Activated CD4-positive, alpha-beta T cell treated with anti-CD3 and anti-CD28 coated beads, Interleukin-2, amount 10 ng/mL, durations not matched to agents 24 days and 14 days (primary cell): ENCODE measurements around the gene KCNJ5. TPM values are rescaled to one million over a fixed set of nuclear protein-coding genes. Genes with fewer than 3 reads are reported as not detected.

Experiments used
- DNase-seq: peaks from one replicate; pipeline ENCODE4 v3.0.0; 2022
- H3K27ac Mint-ChIP-seq: one replicate; pipeline ENCODE4 v1.8.0; 2022; ENCODE audit warnings: mild to moderate bottlenecking, mixed read lengths
- H3K27me3 Mint-ChIP-seq: one replicate; pipeline ENCODE4 v1.8.0; 2022; ENCODE audit warnings: mixed read lengths
- H3K36me3 Mint-ChIP-seq: one replicate; pipeline ENCODE4 v1.8.0; 2022; ENCODE audit warnings: low read depth, mild to moderate bottlenecking, mixed read lengths
- H3K4me1 Mint-ChIP-seq: one replicate; pipeline ENCODE4 v1.8.0; 2021; ENCODE audit warnings: mixed read lengths
- H3K4me3 Mint-ChIP-seq: one replicate; pipeline ENCODE4 v1.8.0; 2022; ENCODE audit warnings: mild to moderate bottlenecking, moderate library complexity, mixed read lengths
- H3K9me3 Mint-ChIP-seq: one replicate; pipeline ENCODE4 v1.8.0; 2021; ENCODE audit warnings: mixed read lengths
- intact Hi-C: fragments of 100-400 bp; cut with micrococcal nuclease; formaldehyde crosslinking; loops from one replicate; pipeline ENCODE4 v1.15.1; 2023
- total RNA-seq: library from RNA; stranded (reverse); gene quantifications from 2 replicates; pipeline ENCODE4 v1.2.3, GENCODE V29; 2022

KCNJ5 gene
- total RNA-seq, 1 donor from 2014 or later: not detected

DNA sequence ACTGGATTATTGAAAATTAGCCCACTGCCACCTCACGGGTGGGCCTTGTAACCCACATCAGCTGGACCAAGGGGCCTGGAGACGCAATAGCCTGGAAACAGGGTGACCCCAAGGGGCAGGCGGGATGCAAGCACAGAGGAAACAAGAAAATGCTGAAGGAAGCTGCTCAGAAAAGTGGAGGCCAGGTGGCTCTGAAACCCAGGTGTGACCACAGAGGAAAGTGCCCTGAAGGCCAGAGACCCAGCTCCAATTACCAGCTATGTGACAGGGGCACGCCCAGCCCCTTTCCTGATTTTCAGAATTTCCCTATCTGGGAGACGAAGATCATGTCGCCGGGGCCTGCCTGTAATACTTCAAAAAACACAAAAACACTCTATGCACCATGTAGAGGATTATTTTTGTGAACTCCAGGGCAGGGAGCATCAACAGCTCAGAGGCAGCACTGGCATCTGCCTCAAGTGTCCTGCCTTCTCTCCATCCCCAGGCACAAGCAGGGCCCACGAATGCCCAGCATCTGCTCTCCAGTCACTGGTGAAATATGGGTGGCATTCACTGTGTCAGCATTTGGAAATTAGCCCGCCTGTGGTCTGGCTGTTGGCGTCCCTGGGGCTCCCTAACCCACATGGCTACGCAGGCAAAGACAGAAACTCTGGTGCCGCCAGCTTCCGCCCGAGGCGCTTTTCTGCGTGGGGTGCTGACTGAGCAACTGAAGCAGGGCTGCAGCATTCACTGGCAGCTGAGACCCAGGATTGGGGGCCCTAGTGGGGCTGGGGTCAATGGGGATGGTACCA lies 30.4 kb upstream of the KCNJ5 start:
- Mint-ChIP-seq H3K4me3 (no peak overlapping the region), H3K27me3 (peaks cover 6% of the 10 kb centered on the region), H3K9me3 (no peaks in the 10 kb centered on the region), H3K36me3 (no peaks in the 10 kb centered on the region), H3K4me1 (peaks cover 3% of the 10 kb centered on the region), H3K27ac (no peak overlapping the region)
- no peak for DNase-seq
- intact Hi-C loops: loop anchor here (1.0 kb wide), 1 partner anchor 829 kb away; no protein-coding TSS in a partner anchor

DNA sequence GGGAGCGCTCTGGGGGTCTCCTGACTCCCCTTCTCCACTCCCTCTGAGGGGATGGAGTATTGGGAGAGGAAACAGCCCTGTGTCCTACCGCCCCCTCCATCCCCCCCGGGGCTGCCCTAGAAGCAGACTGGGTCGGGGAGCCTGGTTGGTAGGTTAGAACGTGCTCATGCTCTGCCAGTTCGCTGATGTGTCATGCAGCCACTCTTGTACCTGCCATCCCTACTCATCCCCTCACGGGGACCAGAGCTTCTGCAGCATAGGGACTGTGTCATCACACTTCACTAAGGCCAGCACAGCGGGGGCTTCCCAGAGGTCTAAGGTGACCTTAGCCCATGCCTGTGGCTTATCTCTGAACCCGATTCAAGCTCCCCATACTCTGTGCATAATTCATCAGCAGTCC lies 28.8 kb upstream of the KCNJ5 start:
- no peak overlapping the region for H3K27ac Mint-ChIP-seq
- intact Hi-C loops: no loop called here
- no peaks in the 10 kb centered on the region for H3K9me3 Mint-ChIP-seq
- peaks cover 7% of the 10 kb centered on the region for H3K27me3 Mint-ChIP-seq
- no peak for DNase-seq
- peaks cover 3% of the 10 kb centered on the region for H3K4me1 Mint-ChIP-seq
- H3K4me3 Mint-ChIP-seq: no peak overlapping the region
- no peaks in the 10 kb centered on the region for H3K36me3 Mint-ChIP-seq

DNA sequence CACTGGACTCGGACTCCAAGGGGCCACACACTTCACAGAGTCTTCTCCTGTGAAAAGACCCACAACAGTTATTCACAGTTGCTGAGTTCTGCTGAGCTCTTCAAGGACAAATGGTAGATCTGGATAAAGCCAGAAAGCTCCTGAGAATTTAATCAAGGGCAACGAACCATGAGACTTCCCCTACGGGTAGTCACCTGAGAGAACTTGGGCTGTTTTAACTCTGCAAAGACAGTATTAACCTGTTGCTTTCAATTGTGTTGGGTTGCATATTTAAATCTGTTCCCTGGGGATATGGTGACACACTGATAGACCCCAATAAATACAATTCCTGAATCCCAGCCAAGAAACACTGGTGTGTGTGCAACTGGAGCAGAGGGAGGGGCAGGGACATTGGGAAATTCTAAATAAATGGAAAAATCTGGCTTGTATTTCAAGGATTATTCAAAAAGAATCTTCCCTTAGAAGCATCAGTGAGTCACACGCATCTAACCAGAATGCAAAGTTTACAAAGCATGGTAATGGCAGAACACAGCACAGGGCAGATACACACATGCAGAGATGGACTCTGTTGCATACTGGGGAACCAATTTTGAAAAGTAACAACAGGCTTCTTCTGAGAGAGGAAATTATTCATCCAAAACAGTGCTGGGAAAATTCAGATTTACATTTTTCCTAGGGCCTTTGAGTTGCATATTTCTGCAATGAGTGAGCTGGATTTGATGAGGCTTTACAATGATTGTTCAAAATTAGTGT lies 28.1 kb upstream of the KCNJ5 start:
- Mint-ChIP-seq H3K27ac (no peak overlapping the region), H3K4me1 (peaks cover 3% of the 10 kb centered on the region), H3K36me3 (no peaks in the 10 kb centered on the region), H3K4me3 (no peak overlapping the region), H3K9me3 (no peaks in the 10 kb centered on the region), H3K27me3 (peaks cover 7% of the 10 kb centered on the region)
- intact Hi-C loops: no loop called here
- DNase-seq: no peak

DNA sequence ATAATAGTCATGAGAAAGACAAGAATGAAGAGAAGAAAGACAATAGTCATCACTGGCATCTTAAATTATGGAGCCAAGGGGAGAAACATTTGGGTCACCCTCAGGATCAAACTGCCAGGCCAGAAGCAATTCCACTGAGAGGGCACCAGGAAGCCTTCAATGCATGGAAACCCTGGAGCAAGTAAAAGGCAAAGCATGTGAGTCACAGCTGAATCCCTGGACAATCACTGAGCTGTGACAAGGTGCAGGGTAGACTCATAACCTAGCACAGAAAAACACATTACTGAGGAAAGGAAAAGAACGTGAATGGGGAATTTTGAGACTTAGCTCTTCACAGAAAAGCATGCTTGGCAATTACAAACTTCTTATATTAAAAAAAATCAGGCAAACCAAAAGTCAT lies 25.7 kb upstream of the KCNJ5 start:
- Mint-ChIP-seq H3K9me3 (no peaks in the 10 kb centered on the region), H3K36me3 (no peaks in the 10 kb centered on the region), H3K27me3 (peaks cover 3% of the 10 kb centered on the region), H3K27ac (no peak overlapping the region), H3K4me1 (no peaks in the 10 kb centered on the region), H3K4me3 (no peak overlapping the region)
- intact Hi-C loops: loop anchor here (5.0 kb wide), 1 partner anchor 578 kb away; no protein-coding TSS in a partner anchor
- DNase-seq: no peak

DNA sequence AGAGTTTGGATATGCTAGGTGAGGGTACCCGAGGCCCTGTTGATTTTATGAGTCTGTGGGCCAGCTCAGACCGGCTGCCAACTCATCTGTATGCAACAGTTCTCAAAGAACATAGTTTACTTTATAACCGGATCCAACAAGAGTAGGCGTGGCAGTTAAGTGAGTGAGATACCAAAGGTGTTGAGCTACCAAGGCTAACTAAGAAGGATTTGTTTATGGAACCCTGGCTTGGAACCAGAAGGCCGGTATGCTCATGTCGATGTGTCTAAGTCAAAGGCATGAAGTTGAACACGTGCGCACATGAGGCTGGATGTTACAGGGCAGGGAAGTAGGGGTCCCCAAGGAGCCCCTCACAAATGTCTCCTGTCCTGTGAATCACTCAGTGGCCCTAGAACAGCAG lies 23.9 kb upstream of the KCNJ5 start, which contains the start of gene KCNJ1:
Gene KCNJ1, minus strand, starts transcription at position 20 of the 400 bp plus-strand sequence. CDS start 27,053 bp downstream, outside the sequence.
- H3K27ac Mint-ChIP-seq: no peak within 1 kb of the TSS
- no peaks in the 10 kb centered on the region for H3K4me1 Mint-ChIP-seq
- no peaks in the 10 kb centered on the region for H3K9me3 Mint-ChIP-seq
- H3K36me3 Mint-ChIP-seq: no peaks in the 10 kb centered on the region
- H3K4me3 Mint-ChIP-seq: no peak within 1 kb of the TSS
- intact Hi-C loops: loop anchor here (5.0 kb wide), 1 partner anchor 580 kb away; no protein-coding TSS in a partner anchor
- peak; percentile 76 for DNase-seq
- H3K27me3 Mint-ChIP-seq: peaks cover 5% of the 10 kb centered on the region

DNA sequence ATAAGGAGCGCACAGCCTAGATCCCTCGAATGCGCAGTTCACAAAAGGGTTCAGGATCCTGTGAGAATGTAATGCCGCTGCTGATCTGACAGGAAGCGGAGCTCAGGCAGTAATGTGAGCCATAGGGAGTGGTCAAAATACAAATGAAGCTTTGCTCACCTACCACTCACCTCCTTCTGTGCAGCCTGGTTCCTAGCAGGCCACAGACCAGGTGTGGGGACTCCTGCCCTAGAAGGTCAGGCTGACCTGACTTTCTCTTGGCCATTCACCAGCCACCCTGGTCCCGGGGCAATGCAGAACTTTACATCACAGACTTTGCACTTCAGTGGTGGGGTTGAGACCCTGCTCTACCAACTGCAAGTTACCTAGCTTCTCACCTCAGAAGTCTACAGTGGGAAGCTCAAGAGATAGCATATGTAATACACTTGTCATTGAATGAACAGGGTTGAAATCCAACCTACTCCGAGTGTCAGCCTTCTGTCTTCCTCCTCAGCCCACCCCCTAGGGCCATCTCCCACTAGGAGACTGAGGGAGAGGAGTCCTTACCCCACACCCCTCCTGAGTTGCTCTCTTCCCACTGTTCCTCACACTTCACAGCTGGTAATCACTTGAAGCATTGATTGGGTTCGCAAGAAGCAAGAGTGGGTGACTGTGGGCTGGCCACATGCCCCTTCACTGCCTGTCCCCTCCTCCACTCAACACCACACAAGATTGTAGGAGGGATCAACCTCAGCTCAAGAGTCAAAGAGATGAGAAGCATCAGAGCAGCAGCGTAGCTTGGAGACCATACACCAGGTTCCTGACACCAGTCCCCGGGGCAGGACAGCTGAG lies 22.1 kb upstream of the KCNJ5 start:
- H3K27me3 Mint-ChIP-seq: peaks cover 11% of the 10 kb centered on the region

DNA sequence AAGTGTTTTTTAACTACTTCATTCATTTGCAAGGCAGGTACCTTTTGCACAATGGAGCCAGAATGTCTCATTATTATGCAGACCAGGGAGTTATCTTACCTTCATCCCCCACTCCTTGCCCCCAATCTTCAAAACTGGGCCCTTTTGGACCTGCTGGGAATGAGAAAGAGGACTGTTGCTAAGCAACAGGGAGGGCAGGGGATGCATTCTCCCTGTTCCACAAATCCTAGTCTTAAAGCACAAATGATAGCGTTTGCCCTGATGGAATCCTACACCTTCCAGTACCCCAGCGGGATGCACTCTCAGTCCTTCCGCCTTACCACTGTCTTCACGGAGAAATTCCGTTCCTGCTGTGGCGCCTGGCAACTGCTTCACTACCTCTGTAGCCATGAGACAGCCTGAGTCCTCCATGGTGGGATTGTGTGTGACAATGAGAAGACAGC lies 20.0 kb upstream of the KCNJ5 start:
- no peak overlapping the region for H3K4me3 Mint-ChIP-seq
- intact Hi-C loops: no loop called here
- peaks cover 21% of the 10 kb centered on the region for H3K27me3 Mint-ChIP-seq
- no peaks in the 10 kb centered on the region for H3K9me3 Mint-ChIP-seq
- H3K27ac Mint-ChIP-seq: no peak overlapping the region
- no peaks in the 10 kb centered on the region for H3K4me1 Mint-ChIP-seq
- no peaks in the 10 kb centered on the region for H3K36me3 Mint-ChIP-seq
- no peak for DNase-seq

More for the DNA sequence above, 22.1 kb upstream of the KCNJ5 start:
- Mint-ChIP-seq H3K36me3 (no peaks in the 10 kb centered on the region), H3K4me1 (no peaks in the 10 kb centered on the region), H3K27ac (no peak overlapping the region), H3K9me3 (no peaks in the 10 kb centered on the region), H3K4me3 (no peak overlapping the region)
- DNase-seq: peak; percentile 80
- intact Hi-C loops: loop anchor here (5.0 kb wide), 1 partner anchor 582 kb away; no protein-coding TSS in a partner anchor

DNA sequence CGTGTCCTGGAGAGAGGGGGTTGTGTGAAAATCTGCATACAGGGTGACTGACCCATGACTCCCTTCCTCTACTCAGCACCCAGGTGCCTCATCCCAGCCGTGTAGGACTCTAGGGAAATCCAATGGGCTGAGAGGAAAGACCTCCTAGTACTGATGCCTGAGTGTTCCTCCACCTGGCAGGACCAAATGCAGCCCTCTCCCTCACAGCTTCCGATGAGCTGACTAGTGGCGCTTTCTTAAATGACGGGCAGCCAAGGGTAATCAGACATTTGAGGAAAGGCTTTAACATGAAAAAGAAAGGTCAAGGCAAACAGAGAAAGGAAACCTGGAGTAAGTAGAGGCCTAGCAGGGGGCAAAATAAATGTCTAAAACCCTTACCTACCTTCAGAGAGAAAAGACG lies 19.1 kb upstream of the KCNJ5 start:
- no peak overlapping the region for H3K4me3 Mint-ChIP-seq
- H3K4me1 Mint-ChIP-seq: no peaks in the 10 kb centered on the region
- no peaks in the 10 kb centered on the region for H3K36me3 Mint-ChIP-seq
- no peak for DNase-seq
- intact Hi-C loops: no loop called here
- H3K9me3 Mint-ChIP-seq: no peaks in the 10 kb centered on the region
- H3K27me3 Mint-ChIP-seq: peaks cover 21% of the 10 kb centered on the region
- no peak overlapping the region for H3K27ac Mint-ChIP-seq

DNA sequence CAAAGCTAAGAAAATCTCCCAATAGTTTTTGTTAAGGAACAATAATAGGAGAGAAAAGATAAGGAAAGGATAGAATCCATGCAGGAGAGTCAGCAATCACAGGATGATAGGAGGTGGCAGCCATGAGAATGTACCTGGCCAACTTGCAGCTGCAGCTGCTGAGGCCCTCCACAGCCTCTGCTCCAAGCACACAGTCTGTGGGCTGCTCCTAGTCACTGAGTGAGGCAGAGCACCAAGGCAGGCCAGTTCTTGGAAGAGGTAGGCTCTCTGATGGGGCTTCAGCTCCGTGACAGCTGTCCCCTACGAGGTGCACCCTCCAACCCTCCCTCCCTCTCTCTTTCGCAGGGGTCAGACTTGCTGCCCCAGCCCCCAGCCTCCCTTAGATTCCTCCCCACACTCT lies 18.6 kb upstream of the KCNJ5 start:
- H3K4me3 Mint-ChIP-seq: no peak overlapping the region
- no peak overlapping the region for H3K27ac Mint-ChIP-seq
- DNase-seq: no peak
- H3K4me1 Mint-ChIP-seq: no peaks in the 10 kb centered on the region
- intact Hi-C loops: no loop called here
- no peaks in the 10 kb centered on the region for H3K9me3 Mint-ChIP-seq
- H3K36me3 Mint-ChIP-seq: no peaks in the 10 kb centered on the region
- H3K27me3 Mint-ChIP-seq: peaks cover 21% of the 10 kb centered on the region

DNA sequence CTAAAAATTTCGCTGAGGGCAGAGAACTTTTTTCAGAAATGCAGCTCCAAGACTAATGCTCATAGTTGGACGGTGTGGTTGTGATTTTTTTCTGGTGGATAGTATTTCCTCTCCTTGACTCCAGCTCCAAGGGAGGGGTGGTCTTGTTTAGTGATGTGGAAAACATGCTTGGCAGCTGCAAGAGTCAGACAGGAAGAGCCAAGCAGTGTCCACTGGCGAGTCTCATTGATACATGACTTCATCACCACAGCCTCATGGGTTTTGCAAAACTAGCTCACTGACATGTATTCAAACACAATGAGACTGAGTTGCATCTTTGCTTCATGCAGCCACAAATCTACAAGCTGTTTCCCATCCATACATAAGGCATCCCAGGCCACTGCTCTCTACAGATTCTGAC lies 16.7 kb upstream of the KCNJ5 start:
- Mint-ChIP-seq H3K9me3 (no peaks in the 10 kb centered on the region), H3K27me3 (peaks cover 26% of the 10 kb centered on the region), H3K4me3 (no peak overlapping the region), H3K4me1 (no peaks in the 10 kb centered on the region), H3K27ac (no peak overlapping the region), H3K36me3 (no peaks in the 10 kb centered on the region)
- intact Hi-C loops: no loop called here
- no peak for DNase-seq

DNA sequence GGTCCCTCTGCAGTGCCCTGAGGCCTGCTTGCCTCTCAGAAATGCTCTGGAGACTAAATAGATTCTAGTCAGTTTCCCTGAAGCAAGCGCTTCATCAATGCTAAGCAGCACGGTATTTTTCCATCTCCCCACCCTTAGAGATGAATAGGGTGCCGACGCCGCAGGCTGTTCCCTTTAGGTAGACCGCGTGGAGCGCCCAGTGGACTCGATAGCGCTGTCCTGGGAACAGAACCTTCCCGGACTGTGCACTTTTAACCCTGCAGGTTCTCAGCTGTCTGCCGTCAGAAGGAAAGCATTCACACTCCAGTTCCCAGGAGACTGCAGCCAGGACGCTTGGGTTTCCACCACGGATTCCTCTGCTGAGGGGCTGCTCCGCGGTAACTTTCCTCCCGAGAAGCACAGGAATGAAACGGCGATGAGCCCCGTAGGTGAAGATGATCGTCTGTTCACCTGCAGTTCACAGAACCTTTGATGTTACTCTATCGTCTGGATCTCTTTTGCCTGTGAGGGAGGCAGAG lies 15.0 kb upstream of the KCNJ5 start:
- Mint-ChIP-seq H3K36me3 (no peaks in the 10 kb centered on the region), H3K9me3 (no peaks in the 10 kb centered on the region), H3K27ac (no peak overlapping the region), H3K4me1 (no peaks in the 10 kb centered on the region), H3K27me3 (peaks cover 26% of the 10 kb centered on the region), H3K4me3 (no peak overlapping the region)
- DNase-seq: no peak
- intact Hi-C loops: no loop called here

DNA sequence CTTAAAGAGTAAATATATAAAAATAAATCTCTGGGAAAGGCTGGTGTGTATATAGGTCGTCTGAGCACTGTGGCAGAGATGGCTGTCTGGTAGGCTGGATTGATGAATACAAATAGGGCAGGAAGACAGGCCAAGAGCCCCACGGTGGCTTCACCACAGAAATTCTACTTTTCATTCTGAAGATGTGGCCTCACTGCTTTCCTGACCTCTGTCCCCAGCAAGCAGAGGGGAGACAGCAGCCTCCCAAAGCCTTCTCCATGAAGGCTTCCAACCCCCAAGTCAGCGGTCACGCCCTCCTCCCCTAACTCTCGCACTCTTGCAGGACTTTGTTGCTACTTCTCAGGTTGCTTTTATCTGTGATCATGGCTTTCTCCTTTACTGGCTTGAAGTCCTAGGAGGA lies 13.4 kb upstream of the KCNJ5 start:
- H3K27ac Mint-ChIP-seq: no peak overlapping the region
- no peaks in the 10 kb centered on the region for H3K4me1 Mint-ChIP-seq
- no peaks in the 10 kb centered on the region for H3K36me3 Mint-ChIP-seq
- H3K4me3 Mint-ChIP-seq: no peak overlapping the region
- peaks cover 34% of the 10 kb centered on the region for H3K27me3 Mint-ChIP-seq
- no peaks in the 10 kb centered on the region for H3K9me3 Mint-ChIP-seq
- intact Hi-C loops: no loop called here
- no peak for DNase-seq

DNA sequence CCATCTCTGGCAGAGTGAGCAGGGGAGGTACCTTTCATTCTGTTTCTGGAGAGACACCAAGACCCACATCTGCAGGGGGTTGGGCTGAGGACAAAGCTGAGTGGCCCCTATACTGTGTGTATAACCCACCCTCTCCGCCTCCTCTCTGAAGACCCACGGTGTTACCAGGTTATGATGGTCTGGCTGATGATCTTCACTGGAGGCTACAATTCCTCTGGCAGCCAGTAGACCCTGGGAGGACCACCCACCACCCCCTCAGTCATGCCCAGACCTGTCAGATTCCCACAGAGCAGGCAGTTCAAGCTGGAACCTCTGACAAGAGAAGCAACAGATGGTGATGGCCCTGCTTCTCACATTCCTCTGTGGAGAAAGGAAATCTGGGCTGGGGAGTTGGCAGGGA lies 12.7 kb upstream of the KCNJ5 start:
- Mint-ChIP-seq H3K27me3 (peaks cover 38% of the 10 kb centered on the region), H3K27ac (no peak overlapping the region), H3K9me3 (no peaks in the 10 kb centered on the region), H3K36me3 (no peaks in the 10 kb centered on the region), H3K4me1 (no peaks in the 10 kb centered on the region), H3K4me3 (no peak overlapping the region)
- no peak for DNase-seq
- intact Hi-C loops: no loop called here
